Measurements from ENCODE around the gene SLC6A12.
A peak's percentile ranks its signal among the peaks of the same experiment; 100 is the strongest.
"Not testable (repeated sequence)": the region's sequence is repeated elsewhere in the genome, so short reads cannot be mapped to it uniquely, and the experiment has no call there.

SLC6A12 gene

GRCh38 chr12:219891-220352 is 6.0 kb upstream of the SLC6A12 start:
- Histone ChIP-seq H3K36me3 (no peaks in the 10 kb centered on the region), H3K4me3 (no peak overlapping the region), H3K4me1 (peaks cover 0 to 3% (median 0%) of the 10 kb centered on the region in 4 donors), H3K27me3 (peaks cover 0 to 35% of the 10 kb centered on the region in 2 donors), H3K27ac (no peak overlapping the region), H3K9me3 (no peaks in the 10 kb centered on the region)
- peak; percentile 53 to 78 for DNase-seq
- intact Hi-C loops (cut with DNase I; ENCODE audit: low total_unique reads), result no loop called here
- peak; percentile 25 to 45 for TF ChIP-seq CTCF (IDR thresholded peaks at IDR 0.05)

- Histone ChIP-seq H3K27ac (no peak overlapping the region), H3K4me3 (no peak overlapping the region), H3K4me1 (peaks cover 0 to 3% (median 0%) of the 10 kb centered on the region in 4 donors), H3K36me3 (no peaks in the 10 kb centered on the region), H3K9me3 (no peaks in the 10 kb centered on the region), H3K27me3 (peaks cover 0 to 42% of the 10 kb centered on the region in 2 donors)
- DNase-seq, result no peak
- intact Hi-C loops (cut with DNase I; ENCODE audit: low total_unique reads), result no loop called here
- TF ChIP-seq CTCF (IDR thresholded peaks at IDR 0.05), result no peak
These were observed 5.0 kb upstream of the SLC6A12 start for GRCh38 chr12:218728-219590.

- H3K9me3 ChIP-seq, result no peaks in the 10 kb centered on the region
- no peak for TF ChIP-seq CTCF (IDR thresholded peaks at IDR 0.05)
- intact Hi-C loops (cut with DNase I; ENCODE audit: low total_unique reads), result no loop called here
- H3K27ac ChIP-seq, result no peak overlapping the region
- H3K4me3 ChIP-seq, result no peak overlapping the region
- H3K4me1 ChIP-seq, result peaks cover 0 to 5% (median 0%) of the 10 kb centered on the region in 4 donors
- no peak for DNase-seq
- H3K27me3 ChIP-seq, result peaks cover 0 to 47% of the 10 kb centered on the region in 2 donors
- no peaks in the 10 kb centered on the region for H3K36me3 ChIP-seq
These were observed 4.3 kb upstream of the SLC6A12 start for GRCh38 chr12:218221-218620.

- H3K27ac ChIP-seq; H3K36me3 ChIP-seq; H3K4me3 ChIP-seq; DNase-seq; intact Hi-C loops (cut with DNase I; ENCODE audit: low total_unique reads); H3K9me3 ChIP-seq: not testable (repeated sequence)
- Histone ChIP-seq H3K27me3 (peaks cover 0 to 55% of the 10 kb centered on the region in 2 donors), H3K4me1 (peaks cover 0 to 11% (median 0%) of the 10 kb centered on the region in 4 donors)
These were observed 3.1 kb upstream of the SLC6A12 start for GRCh38 chr12:217029-217428.

- no peaks in the 10 kb centered on the region for H3K36me3 ChIP-seq
- intact Hi-C loops (cut with DNase I; ENCODE audit: low total_unique reads), result no loop called here
- no peak for DNase-seq
- H3K4me3 ChIP-seq, result no peak overlapping the region
- H3K9me3 ChIP-seq, result no peaks in the 10 kb centered on the region
- peaks cover 0 to 11% (median 0%) of the 10 kb centered on the region in 4 donors for H3K4me1 ChIP-seq
- TF ChIP-seq CTCF (IDR thresholded peaks at IDR 0.05), result no peak
- no peak overlapping the region for H3K27ac ChIP-seq
- H3K27me3 ChIP-seq, result peaks cover 0 to 60% of the 10 kb centered on the region in 2 donors
These were observed 1.2 kb upstream of the SLC6A12 start for GRCh38 chr12:215116-215515.

- peaks cover 0 to 56% of the 10 kb centered on the region in 2 donors for H3K27me3 ChIP-seq
- no peak overlapping the region for H3K4me3 ChIP-seq
- TF ChIP-seq CTCF (IDR thresholded peaks at IDR 0.05), result no peak
- intact Hi-C loops (cut with DNase I; ENCODE audit: low total_unique reads), result no loop called here
- H3K27ac ChIP-seq, result no peak overlapping the region
- H3K36me3 ChIP-seq, result no peaks in the 10 kb centered on the region
- H3K9me3 ChIP-seq, result no peaks in the 10 kb centered on the region
- DNase-seq, result no peak
- H3K4me1 ChIP-seq, result peaks cover 0 to 8% (median 0%) of the 10 kb centered on the region in 4 donors
These were observed 427 bp downstream of the SLC6A12 start for GRCh38 chr12:213527-213932.
